Esophagus muscularis mucosa (tissue), 4 donors: ENCODE measurements around the gene RAB3B.

Experiments used
- CTCF ChIP-seq, 3 experiments: fragments of 200-600 bp in 2 of 3; fragments of 450-650 bp in 1 of 3; sonication (generic) in 2 of 3; IDR thresholded peaks; one replicate each; pipeline ENCODE4 v1.5.1; 2017 to 2019; ENCODE audit warnings: antibody characterized with exemption in 3 of 3, mild to moderate bottlenecking in 2 of 3, moderate library complexity in 1 of 3
- EP300 ChIP-seq: sonication (generic); formaldehyde crosslinking; IDR thresholded peaks from one replicate; pipeline ENCODE4 v1.6.1; 2017; ENCODE audit warnings: antibody characterized with exemption
- POLR2A ChIP-seq: fragments of 450-650 bp; IDR thresholded peaks from one replicate; pipeline ENCODE4 v1.6.1; 2017; ENCODE audit warnings: antibody characterized with exemption, moderate library complexity, mild to moderate bottlenecking, low read depth

- TF ChIP-seq CTCF (IDR thresholded peaks at IDR 0.05) = no peak
- no peak for TF ChIP-seq POLR2A
- TF ChIP-seq EP300 = no peak
Measured at GRCh38 chr1:51968632-51969031, 21.9 kb downstream of the RAB3B start.
